Vagina (tissue), 2 donors: Measurements from ENCODE around the gene GNAT2.

Experiments
- CTCF ChIP-seq, 3 experiments: fragments of 450-650 bp in 2 of 3; fragments of 200-600 bp in 1 of 3; sonication (generic) in 1 of 3; IDR thresholded peaks; one replicate each; pipeline ENCODE4 v1.5.1; 2017 to 2019; ENCODE audit warnings: antibody characterized with exemption in 3 of 3, mild to moderate bottlenecking in 2 of 3, moderate library complexity in 2 of 3
- POLR2A ChIP-seq, 2 donors: fragments of 450-650 bp; IDR thresholded peaks; one replicate each; pipeline ENCODE4 v1.6.1; 2017; ENCODE audit warnings: antibody characterized with exemption in 2 of 2, mild to moderate bottlenecking in 2 of 2, moderate library complexity in 2 of 2

GRCh38 chr1:109667452-109668122 is 48.2 kb upstream of the GNAT2 start, which contains the start of gene GSTM2:
- TF ChIP-seq POLR2A (IDR thresholded peaks at IDR 0.05), result no peak
- TF ChIP-seq CTCF (IDR thresholded peaks at IDR 0.05), result no peak
